H1 (cell line): Measurements from ENCODE around the gene ALDOA.

Source experiments
- ASH2L ChIP-seq: fragments of 200-600, 300-600 bp; sonication (generic); IDR thresholded peaks from one replicate; pipeline ENCODE4 v1.7.1; 2017; ENCODE audit warnings: low read length
- BACH1 ChIP-seq: IDR thresholded peaks from 2 replicates; pipeline ENCODE4 v1.6.1; 2012; ENCODE audit warnings: low read length, improper control_type of control experiment
- BCL11A ChIP-seq, 2 experiments: IDR thresholded peaks; one replicate each; pipeline ENCODE4 v1.6.1; 2011; ENCODE audit warnings: low read depth in 2 of 2, low read length in 2 of 2, mild to moderate bottlenecking in 2 of 2
- CEBPB ChIP-seq: IDR thresholded peaks from 2 replicates; pipeline ENCODE4 v1.6.1; 2012; ENCODE audit warnings: low read depth, low read length
- CHD1 ChIP-seq: IDR thresholded peaks from 2 replicates; pipeline ENCODE4 v1.6.1; 2012; ENCODE audit warnings: low read depth, low read length, improper control_type of control experiment
- EGR1 ChIP-seq: IDR thresholded peaks from 2 replicates; pipeline ENCODE4 v1.6.1; 2011; ENCODE audit warnings: low read depth, low read length, borderline replicate concordance
- EZH2 ChIP-seq: fragments of 200-600 bp; sonication (generic); IDR thresholded peaks from 2 replicates; pipeline ENCODE4 v1.7.1; 2012; ENCODE audit warnings: low read depth, mild to moderate bottlenecking, moderate library complexity, low read length, inconsistent platforms; ENCODE audit not compliant: severe bottlenecking
- HDAC2 ChIP-seq, 2 experiments: fragments of 300-600 bp in 1 of 2; sonication (generic) in 1 of 2; IDR thresholded peaks; 2 replicates each; pipeline ENCODE4 v1.6.1; 2011 to 2012; ENCODE audit warnings: low read depth in 2 of 2, low read length in 2 of 2, mild to moderate bottlenecking in 2 of 2, moderate library complexity in 2 of 2, borderline replicate concordance in 1 of 2, inconsistent platforms in 1 of 2
- RAD21 ChIP-seq, 2 experiments: IDR thresholded peaks in 1 of 2; conservative IDR thresholded peaks in 1 of 2; 2 replicates each; pipeline ENCODE4 v1.6.1; 2011; ENCODE audit warnings: low read depth in 2 of 2, low read length in 2 of 2, improper control_type of control experiment in 1 of 2, inconsistent platforms in 1 of 2, mild to moderate bottlenecking in 1 of 2, moderate library complexity in 1 of 2
- SIRT6 ChIP-seq: IDR thresholded peaks from one replicate; pipeline ENCODE4 v1.7.1; 2012; ENCODE audit warnings: low read length, inconsistent platforms
- TF ChIP-seq, protein P1 (sequence below), 3 experiments: IDR thresholded peaks; 1 replicate in 2 of 3; 2 replicates in 1 of 3; pipeline versions ENCODE4 v1.5.1 to v1.6.1; 2011; ENCODE audit warnings: low read length in 3 of 3, mild to moderate bottlenecking in 3 of 3, inconsistent platforms in 2 of 3, low read depth in 1 of 3, moderate library complexity in 1 of 3; ENCODE audit not compliant: insufficient read depth in 1 of 3; ENCODE audit errors: control extremely low read depth in 1 of 3
- TF ChIP-seq, protein P2 (sequence below): IDR thresholded peaks from 2 replicates; pipeline ENCODE4 v1.6.1; 2011; ENCODE audit warnings: low read depth, mild to moderate bottlenecking, low read length; ENCODE audit not compliant: insufficient read depth

DNA sequence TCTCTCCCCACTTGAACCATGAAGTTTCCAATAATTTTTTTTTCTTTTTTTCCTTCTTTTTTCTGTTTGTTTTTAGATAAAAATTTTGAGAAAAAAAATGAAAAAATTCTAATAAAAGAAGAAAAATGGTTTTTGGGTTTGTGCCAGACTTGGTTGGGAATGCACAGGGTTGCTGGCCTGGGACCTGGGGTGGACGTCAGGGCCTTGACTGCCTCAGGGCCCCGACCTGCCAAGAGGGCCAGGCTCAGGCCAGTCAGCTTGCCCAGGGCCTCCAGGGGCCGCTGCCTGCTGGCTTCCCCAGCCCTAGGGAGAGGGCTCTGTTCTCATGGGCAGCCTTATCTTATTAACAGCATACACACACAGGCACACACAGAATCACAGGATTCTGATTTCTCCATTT lies 19.7 kb downstream of the ALDOA start:
- TF ChIP-seq, protein P1, sequence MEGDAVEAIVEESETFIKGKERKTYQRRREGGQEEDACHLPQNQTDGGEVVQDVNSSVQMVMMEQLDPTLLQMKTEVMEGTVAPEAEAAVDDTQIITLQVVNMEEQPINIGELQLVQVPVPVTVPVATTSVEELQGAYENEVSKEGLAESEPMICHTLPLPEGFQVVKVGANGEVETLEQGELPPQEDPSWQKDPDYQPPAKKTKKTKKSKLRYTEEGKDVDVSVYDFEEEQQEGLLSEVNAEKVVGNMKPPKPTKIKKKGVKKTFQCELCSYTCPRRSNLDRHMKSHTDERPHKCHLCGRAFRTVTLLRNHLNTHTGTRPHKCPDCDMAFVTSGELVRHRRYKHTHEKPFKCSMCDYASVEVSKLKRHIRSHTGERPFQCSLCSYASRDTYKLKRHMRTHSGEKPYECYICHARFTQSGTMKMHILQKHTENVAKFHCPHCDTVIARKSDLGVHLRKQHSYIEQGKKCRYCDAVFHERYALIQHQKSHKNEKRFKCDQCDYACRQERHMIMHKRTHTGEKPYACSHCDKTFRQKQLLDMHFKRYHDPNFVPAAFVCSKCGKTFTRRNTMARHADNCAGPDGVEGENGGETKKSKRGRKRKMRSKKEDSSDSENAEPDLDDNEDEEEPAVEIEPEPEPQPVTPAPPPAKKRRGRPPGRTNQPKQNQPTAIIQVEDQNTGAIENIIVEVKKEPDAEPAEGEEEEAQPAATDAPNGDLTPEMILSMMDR (IDR thresholded peaks at IDR 0.05; ENCODE audit: control extremely low read depth in 1 of 3, insufficient read depth in 1 of 3, low read depth in 1 of 3, low read length in 3 of 3): no peak
- TF ChIP-seq SIRT6: no peak
- TF ChIP-seq ASH2L: no peak
- TF ChIP-seq BACH1: no peak
- no peak for TF ChIP-seq HDAC2 (IDR thresholded peaks at IDR 0.05; ENCODE audit: borderline replicate concordance in 1 of 2, low read depth in 2 of 2, low read length in 2 of 2)
- TF ChIP-seq CEBPB: no peak
- no peak for TF ChIP-seq CHD1
- no peak for TF ChIP-seq EZH2
- TF ChIP-seq EGR1: no peak
- no peak for TF ChIP-seq RAD21 (IDR thresholded peaks at IDR 0.05 in 1 of 2, conservative IDR thresholded peaks at IDR 0.05 in 1 of 2; ENCODE audit: low read depth in 2 of 2, low read length in 2 of 2)
- TF ChIP-seq, protein P2, sequence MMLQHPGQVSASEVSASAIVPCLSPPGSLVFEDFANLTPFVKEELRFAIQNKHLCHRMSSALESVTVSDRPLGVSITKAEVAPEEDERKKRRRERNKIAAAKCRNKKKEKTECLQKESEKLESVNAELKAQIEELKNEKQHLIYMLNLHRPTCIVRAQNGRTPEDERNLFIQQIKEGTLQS: no peak
- no peak for TF ChIP-seq BCL11A (IDR thresholded peaks at IDR 0.05; ENCODE audit: low read depth in 2 of 2, low read length in 2 of 2)
